H7 (cell line): ENCODE measurements around the gene ZFP57. TPM values are rescaled to one million over a fixed set of nuclear protein-coding genes. Genes with fewer than 3 reads are reported as not detected.

ENCODE experiments used
- DNase-seq: peaks from one replicate; pipeline ENCODE4 v3.0.0; 2012
- H3K27me3 ChIP-seq: 2 replicates; pipeline ENCODE4 v1.6.0; 2011; ENCODE audit warnings: mild to moderate bottlenecking, low read length; ENCODE audit not compliant: control insufficient read depth, insufficient read depth
- H3K36me3 ChIP-seq: replicated peaks from 2 replicates; pipeline ENCODE4 v1.5.1; 2011; ENCODE audit warnings: low read length; ENCODE audit not compliant: control insufficient read depth, insufficient read depth
- H3K4me3 ChIP-seq: 2 replicates; pipeline ENCODE4 v1.5.1; 2011; ENCODE audit warnings: low read depth, mild to moderate bottlenecking, control low read depth, low read length, moderate library complexity; ENCODE audit not compliant: insufficient read depth
- total RNA-seq: library from RNA; depleted of rRNA; stranded (reverse); fragments of >200 nt; shearing (Covaris generic); gene quantifications from 2 replicates; pipeline ENCODE4 v1.2.3, GENCODE V29; 2014

The ZFP57 gene
- total RNA-seq, 1 experiment from 2014 or later: 0.10 TPM

DNA sequence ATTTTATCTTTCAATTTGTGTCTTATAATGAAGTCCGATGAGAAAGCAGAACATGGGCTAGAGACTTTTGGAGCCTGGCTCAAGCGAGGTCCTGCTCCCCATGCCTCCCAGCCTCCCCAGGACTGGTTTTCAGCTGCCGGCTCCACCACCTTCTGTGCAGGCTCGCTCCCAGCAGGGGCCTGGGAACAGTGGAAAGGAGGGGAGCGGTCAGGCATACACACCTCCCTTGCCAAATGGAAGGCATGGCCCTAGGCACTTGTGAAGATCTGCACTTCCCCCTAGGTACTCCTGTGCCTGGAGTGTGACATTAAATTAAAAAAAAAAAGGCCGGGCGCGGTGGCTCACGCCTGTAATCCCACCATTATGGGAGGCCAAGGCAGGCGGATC is 28.8 kb downstream of the ZFP57 start:
- Histone ChIP-seq H3K36me3 (no peaks in the 10 kb centered on the region), H3K27me3 (no peaks in the 10 kb centered on the region), H3K4me3 (no peak overlapping the region)
- DNase-seq: no peak

DNA sequence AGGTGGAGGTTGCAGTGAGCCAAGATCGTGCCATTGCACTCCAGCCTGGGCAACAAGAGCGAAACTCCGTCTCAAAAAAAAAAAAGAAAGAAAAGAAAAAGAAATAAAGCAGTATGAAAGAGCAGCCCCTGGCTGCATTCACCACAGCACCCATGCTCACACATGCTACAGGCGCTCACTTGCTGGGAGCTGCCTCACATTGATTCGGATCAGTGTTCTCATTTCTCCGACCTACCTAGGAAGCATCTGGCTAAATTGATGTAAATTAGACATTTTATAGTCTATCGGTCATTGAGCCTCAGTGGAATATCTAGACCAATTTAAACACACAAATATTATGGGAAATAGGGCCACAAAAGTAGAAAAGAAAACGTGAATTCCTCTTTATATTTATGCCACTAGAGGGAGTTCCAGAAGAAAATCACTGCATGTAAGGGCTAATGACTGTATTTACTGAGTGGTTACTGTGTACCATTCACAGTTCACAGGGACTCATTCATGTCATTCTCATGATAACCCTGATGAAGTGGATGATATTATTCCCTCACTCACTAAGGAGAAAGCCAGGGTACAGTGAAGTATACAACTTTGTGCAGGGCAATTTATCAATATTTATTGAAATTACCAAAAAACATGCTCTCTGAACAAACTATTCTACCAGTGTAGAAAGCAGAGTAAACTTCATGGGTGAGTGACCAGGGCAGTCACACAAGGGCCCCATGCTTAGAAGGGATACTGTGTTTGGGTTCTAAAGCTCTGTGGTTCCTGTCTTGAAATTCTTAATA is 29.3 kb downstream of the ZFP57 start:
- DNase-seq: peak; percentile 58
- Histone ChIP-seq H3K36me3 (no peaks in the 10 kb centered on the region), H3K27me3 (no peaks in the 10 kb centered on the region), H3K4me3 (no peak overlapping the region)

DNA sequence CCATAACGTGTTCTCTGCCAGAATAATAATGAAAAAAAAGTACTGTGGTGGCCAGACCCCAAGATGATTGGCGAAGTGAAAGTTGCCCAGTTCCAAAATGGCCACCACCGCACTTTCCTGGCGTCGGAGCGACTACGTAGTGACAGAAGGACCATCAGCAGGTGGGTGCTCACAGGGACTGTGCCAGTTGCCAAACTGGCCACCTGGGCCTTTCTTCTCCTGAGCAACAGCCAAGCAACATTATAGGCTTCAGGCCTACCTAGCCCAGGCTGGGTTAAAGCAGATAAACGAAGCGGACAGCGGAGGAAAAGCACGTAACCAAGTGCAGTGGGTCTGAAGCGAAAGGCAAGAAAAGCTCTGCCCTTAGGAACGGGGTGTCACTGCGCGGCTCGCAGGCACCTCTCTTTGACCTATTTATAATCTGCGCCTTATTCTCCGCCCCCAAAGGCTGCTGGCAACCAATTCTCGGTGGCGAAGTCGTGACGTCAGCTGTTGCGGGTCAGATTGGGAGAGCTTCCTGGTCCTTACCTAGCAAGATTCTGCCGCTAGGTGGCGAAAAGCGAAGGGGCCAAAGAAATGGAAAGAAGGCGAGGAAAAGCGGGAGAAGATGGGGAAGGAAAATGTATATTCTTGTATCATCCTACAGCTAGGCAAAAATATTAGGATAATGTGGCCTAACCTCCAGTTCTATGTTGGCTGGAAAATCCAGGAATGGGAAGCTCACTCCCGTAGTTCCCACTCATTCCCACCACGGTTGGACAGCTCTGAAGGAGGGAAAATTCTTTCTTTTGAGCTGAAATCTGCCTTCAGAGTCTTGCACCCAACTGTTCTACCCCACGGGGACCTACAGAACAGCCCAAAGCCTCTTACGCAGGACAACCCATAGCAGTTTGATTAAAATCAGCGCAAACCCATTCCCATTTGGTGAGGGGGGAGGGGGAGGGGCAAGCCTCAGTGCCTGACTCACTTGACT is 31.0 kb downstream of the ZFP57 start:
- DNase-seq: peak; percentile 93
- H3K36me3 ChIP-seq: no peaks in the 10 kb centered on the region
- H3K27me3 ChIP-seq: no peaks in the 10 kb centered on the region
- H3K4me3 ChIP-seq: peak overlapping the region; percentile 30

DNA sequence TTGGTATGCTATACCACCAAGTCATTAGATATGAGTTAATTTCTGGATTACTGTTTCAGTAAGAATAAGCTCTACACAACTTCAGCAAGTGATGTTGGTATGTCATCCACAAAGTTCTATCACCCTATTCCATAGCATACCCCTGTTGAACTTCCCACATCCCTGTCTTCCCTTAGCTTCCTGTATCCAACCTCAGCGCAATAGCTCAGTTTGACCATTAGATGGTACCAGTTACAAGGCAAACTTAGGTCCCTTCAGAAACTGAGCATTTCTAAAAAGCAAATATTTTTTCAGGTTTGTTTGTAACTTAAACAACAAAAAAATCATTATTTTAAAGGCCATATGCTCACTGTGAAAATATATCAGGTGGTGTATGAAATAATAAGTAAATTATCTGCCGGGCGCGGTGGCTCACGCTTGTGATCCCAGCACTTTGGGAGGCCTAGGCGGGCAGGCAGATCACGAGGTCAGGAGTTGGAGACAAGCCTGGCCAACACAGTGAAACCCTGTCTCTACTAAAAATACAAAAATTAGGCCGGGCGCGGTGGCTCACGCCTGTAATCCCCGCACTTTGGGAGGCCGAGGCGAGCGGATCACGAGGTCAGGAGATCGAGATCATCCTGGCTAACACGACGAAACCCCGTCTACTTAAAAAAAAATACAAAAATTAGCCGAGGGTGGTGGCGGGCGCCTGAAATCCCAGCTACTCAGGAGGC is 32.9 kb downstream of the ZFP57 start:
- peak; percentile 77 for DNase-seq
- Histone ChIP-seq H3K4me3 (no peak overlapping the region), H3K27me3 (no peaks in the 10 kb centered on the region), H3K36me3 (no peaks in the 10 kb centered on the region)

DNA sequence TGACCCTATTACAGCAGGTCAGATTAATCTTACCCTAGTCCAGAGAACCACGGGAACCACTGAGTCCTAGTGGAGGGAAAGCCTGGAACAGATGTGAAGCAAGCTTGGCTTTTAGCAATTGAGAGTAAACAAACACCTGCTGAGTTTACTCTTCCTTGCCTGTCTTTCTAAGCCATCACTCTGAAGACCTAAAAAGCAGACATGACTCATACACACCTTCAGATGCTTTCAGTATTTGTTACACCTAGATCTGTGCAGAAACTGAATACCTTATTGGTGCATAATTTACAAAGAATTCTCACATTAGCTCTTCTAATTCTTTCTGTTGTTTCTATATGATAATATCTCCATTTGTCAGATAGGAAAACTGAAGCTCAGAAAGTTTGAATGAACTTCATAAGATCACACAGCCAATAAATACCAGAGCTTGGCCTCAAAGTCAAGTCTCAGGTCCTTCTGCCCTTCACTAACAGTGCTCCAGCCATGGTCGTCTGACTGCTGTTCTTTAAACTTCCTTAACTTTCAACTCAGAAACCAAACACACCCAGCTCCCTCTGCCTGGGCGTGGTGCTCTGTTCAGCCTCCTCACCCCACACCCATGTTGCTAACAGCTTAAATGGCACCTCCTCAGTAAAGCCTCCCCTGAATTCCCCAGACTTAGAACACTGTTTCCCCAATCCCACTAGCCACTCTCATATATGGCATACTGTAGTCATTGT is 39.4 kb downstream of the ZFP57 start:
- Histone ChIP-seq H3K36me3 (no peaks in the 10 kb centered on the region), H3K27me3 (no peaks in the 10 kb centered on the region), H3K4me3 (no peak overlapping the region)
- DNase-seq: no peak

DNA sequence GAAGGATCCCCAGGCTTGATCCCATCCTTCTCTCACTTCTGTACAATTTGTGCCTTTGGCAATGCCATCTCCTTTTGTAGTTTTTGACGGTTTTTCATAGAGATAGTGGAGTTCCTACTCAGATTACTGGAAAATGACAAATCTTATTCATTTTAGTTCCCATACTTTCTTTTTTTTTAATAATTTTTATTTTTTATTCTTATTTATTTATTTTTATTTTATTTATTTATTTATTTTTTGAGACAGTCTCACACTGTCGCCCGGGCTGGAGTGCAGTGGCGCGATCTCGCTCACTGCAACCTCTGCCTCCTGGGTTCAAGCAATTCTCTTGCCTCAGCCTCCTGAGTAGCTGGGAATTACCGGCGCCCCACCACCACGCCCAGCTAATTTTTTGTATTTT is 43.7 kb downstream of the ZFP57 start:
- Histone ChIP-seq H3K27me3 (no peaks in the 10 kb centered on the region), H3K4me3 (no peak overlapping the region), H3K36me3 (no peaks in the 10 kb centered on the region)
- DNase-seq: no peak

DNA sequence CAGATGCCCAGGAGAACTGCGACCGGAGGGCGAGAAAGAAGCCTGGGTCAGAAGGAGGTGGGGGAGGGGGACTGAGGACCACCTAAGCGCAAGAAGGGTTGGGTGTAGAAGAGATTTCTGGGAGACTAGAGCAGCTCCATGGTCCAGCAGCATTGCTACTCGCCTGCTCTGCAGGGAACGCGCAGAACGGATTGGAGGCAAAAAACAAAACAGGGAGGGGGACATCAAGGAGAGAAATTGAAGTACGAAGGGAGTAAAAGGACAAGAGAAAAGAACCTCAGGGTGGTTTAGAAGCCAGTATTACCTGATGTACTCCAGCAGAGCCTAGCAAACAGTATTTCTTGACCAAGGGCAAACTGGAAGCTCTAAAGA is 47.4 kb downstream of the ZFP57 start:
- no peak for DNase-seq
- peak overlapping the region; percentile 81 for H3K4me3 ChIP-seq
- H3K36me3 ChIP-seq: no peaks in the 10 kb centered on the region; the same call in 1 of the 2 replicates
- H3K27me3 ChIP-seq: no peaks in the 10 kb centered on the region; the same call in 1 of the 2 replicates

DNA sequence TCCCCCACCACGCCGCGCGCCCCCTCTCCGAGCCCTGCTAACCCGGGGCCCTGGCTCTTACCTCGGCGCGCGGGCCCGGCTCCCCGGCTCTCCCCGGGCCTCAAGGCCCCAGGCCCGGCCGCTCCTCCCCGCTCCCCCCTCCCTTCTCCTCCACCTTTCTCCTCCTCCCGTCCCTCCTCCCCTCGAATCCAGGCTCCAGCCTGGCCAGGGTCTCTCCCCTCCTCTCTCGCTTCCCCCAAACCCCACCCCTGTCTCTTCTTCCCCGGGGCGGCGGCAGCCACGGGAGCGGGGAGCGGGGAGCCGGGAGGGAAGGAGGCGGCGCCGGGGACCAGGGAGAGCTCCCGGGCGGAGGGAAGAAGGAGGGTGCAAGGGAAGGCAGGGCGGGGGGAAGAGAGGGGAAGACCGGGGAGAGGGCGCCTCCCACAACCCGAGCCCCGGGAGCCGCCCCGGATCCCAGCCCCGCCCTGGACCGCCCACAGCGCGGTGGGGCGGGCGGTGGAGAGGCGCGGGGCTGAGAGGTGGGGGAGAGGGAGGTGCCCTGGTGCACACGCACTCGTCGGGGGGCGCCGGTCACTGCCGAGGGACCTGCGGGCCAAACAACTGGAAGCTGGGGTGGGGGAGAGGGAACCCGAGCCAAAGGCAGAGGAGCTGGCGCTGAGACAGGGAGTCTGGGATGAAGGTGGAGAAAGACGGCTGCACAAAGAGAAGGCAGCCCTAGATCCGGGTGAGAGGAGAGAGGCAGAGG is 48.0 kb downstream of the ZFP57 start, which contains the start of gene GABBR1:
GABBR1 (minus strand) TSS at position 395 of the 745 bp plus-strand sequence. CDS start 798 bp downstream, outside the sequence.
- H3K27me3 ChIP-seq: no peaks in the 10 kb centered on the region; the same call in 1 of the 2 replicates
- H3K36me3 ChIP-seq: no peaks in the 10 kb centered on the region; the same call in 1 of the 2 replicates
- DNase-seq: peak; percentile 98
- H3K4me3 ChIP-seq: peak within 1 kb of the TSS; percentile 81

DNA sequence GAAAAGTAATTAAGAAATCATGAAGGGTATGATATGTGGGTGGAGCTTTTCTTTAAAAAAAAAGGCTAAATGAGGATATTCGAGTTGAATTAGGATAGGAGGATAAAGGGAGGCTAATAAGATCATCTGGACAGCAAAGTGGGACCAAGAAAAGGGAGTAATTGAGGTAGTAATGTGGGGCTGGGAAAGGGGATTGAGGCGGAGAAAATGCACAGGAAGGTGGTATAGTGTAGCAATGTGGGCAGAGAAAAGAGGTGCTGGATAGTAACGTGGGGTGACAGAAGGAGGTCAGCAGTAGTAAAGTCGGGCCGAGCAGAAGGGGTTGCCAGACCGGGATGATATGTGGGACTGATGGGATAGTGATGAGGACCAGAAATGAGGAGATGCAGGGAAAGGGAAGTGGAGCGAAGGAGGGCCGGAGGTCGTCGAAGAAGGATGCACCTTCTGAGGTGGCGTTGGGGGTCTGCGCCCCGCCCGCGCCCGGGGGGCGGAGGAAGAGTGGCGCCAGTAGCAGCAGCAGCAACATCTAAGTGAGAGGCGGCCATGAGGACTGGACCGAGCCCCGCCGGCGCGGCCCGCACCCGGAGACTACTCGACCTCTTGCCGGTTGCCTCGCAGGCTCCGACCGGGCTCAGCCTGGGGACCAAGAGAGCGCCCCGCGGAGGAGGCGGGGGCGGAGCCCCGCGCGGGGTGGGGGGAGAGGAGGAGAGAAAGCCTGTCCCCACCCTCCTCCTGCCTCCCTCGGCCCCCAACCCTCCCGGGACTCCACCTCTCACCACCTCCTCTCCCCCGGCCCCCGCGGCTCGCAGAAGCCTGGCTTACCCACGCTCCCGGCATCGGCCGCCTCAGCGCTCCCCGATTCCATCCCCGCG is 48.9 kb downstream of the ZFP57 start:
- peak; percentile 93 for DNase-seq
- peak overlapping the region; percentile 81 for H3K4me3 ChIP-seq
- no peaks in the 10 kb centered on the region; the same call in 1 of the 2 replicates for H3K27me3 ChIP-seq
- H3K36me3 ChIP-seq: no peaks in the 10 kb centered on the region; the same call in 1 of the 2 replicates

DNA sequence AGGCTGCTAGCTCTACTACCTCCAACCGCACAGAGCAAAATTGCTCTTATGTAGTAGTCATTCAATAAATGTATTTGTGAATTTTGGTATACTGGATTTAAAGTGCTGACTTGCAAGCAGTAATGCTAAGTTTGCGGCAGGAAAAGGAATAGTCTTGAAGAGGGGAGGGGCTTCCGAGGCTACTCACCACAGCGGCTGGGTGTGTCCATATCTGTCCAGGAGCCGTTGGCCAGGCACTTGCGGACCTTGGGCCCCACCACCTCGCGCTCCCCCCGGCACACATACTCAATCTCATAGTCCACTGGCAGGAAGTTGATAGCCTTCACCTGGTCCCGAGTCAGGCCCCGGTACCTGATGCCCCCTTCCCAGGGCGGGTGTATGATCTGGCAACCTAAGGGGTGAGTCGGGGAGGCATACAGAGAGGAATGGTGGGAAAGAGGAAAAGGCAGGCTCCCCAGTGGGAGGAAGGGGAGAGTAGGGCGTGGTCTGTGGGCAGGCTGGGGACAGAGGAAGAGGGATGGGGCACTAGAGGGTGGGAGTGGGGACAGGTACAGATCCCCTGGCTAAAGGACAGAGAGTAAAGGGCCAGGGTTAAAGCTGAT is 49.6 kb downstream of the ZFP57 start:
- H3K4me3 ChIP-seq: peak overlapping the region; percentile 81
- peak; percentile 74 for DNase-seq
- no peaks in the 10 kb centered on the region; the same call in 1 of the 2 replicates for H3K27me3 ChIP-seq
- no peaks in the 10 kb centered on the region; the same call in 1 of the 2 replicates for H3K36me3 ChIP-seq

DNA sequence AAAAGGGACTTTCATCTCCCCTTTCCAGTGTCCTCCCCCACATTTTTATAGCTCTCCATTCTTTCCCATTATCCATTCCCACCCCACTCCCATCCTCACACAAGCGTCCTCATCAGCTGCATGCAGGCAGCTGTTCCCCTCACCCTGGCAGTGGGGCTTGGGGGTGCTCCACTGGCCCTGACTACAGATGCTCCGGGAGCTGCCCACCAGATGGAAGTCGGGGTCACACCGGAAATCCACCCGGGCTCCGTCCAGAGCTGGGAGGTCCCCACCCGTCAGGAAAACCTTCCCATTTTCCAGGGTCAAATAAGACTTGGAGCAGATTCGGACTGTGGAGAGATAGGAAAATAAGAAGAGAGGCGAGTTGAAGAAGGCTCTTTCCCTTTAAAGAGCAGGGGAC is 50.6 kb downstream of the ZFP57 start:
- H3K27me3 ChIP-seq: no peaks in the 10 kb centered on the region; the same call in 1 of the 2 replicates
- H3K4me3 ChIP-seq: peak overlapping the region; percentile 19; the same call in 1 of the 2 replicates

DNA sequence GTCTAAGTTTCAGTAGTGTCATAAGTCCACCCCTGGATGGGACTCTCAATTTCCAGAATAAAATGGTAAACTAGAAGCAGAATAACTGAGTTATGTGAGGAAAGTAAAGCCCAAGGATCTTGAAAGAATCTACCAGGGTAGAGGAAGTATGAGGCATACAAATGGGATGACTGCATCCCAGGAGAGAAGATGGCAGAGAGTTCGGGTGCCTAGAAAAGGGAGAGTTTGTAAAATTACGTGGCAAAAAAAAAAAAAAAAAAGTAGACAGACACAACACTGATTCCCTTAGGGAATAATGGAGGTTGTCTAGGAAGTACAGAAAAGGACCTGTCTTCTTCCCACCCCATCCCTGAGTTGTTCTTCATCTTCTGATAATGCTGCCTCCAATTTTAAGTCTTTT is 51.4 kb downstream of the ZFP57 start:
- H3K27me3 ChIP-seq: no peaks in the 10 kb centered on the region; the same call in 1 of the 2 replicates
- H3K4me3 ChIP-seq: no peak overlapping the region
- no peak for DNase-seq
- no peaks in the 10 kb centered on the region; the same call in 1 of the 2 replicates for H3K36me3 ChIP-seq

More for the DNA sequence above, 50.6 kb downstream of the ZFP57 start:
- no peaks in the 10 kb centered on the region; the same call in 1 of the 2 replicates for H3K36me3 ChIP-seq
- peak; percentile 38 for DNase-seq
